HepG2 (cell line): ENCODE data around the gene HCK. TPM values are rescaled to one million over a fixed set of nuclear protein-coding genes. Genes with fewer than 3 reads are reported as not detected.
A peak's percentile ranks its signal among the peaks of the same experiment; 100 is the strongest.

Source experiments
- ARID2 ChIP-seq: sonication (generic); formaldehyde crosslinking; IDR thresholded peaks from 2 replicates; pipeline ENCODE4 v1.8.1; 2022; ENCODE audit warnings: mild to moderate bottlenecking, missing genetic modification reagents, borderline replicate concordance
- BRCA1 ChIP-seq: sonication (generic); formaldehyde crosslinking; IDR thresholded peaks from 2 replicates; pipeline ENCODE4 v1.4.0; 2020; ENCODE audit warnings: missing genetic modification reagents
- CCDC6 ChIP-seq: sonication (generic); formaldehyde crosslinking; IDR thresholded peaks from 2 replicates; pipeline ENCODE4 v1.8.1; 2022; ENCODE audit warnings: mild to moderate bottlenecking, missing genetic modification reagents, moderate library complexity
- EHMT2 ChIP-seq: fragments of 200-600 bp; sonication (generic); IDR thresholded peaks from 2 replicates; pipeline ENCODE4 v1.7.0; 2017; ENCODE audit warnings: antibody characterized with exemption, low read depth, low read length, borderline replicate concordance
- HMG20B ChIP-seq: conservative IDR thresholded peaks from 2 replicates; pipeline ENCODE4 v1.6.1; 2016; ENCODE audit warnings: missing genetic modification reagents, missing compliant biosample characterization
- IRF2 ChIP-seq: IDR thresholded peaks from 2 replicates; pipeline ENCODE4 v1.6.1; 2018; ENCODE audit warnings: missing genetic modification reagents, missing compliant biosample characterization
- ISX ChIP-seq: sonication (generic); formaldehyde crosslinking; conservative IDR thresholded peaks from 2 replicates; pipeline ENCODE4 v1.5.0; 2020; ENCODE audit warnings: missing genetic modification reagents
- KLF11 ChIP-seq: IDR thresholded peaks from 2 replicates; pipeline ENCODE4 v1.6.1; 2016; ENCODE audit warnings: missing compliant biosample characterization
- MIXL1 ChIP-seq: IDR thresholded peaks from 2 replicates; pipeline ENCODE4 v1.6.1; 2016
- MYC ChIP-seq: sonication (generic); formaldehyde crosslinking; IDR thresholded peaks from 2 replicates; pipeline ENCODE4 v1.9.0; 2021; ENCODE audit warnings: missing genetic modification reagents, borderline replicate concordance
- NFIB ChIP-seq: sonication (generic); formaldehyde crosslinking; IDR thresholded peaks from 2 replicates; pipeline ENCODE4 v1.9.0; 2021; ENCODE audit warnings: missing genetic modification reagents, mild to moderate bottlenecking, borderline replicate concordance
- RFX5 ChIP-seq: IDR thresholded peaks from 2 replicates; pipeline ENCODE4 v1.6.1; 2011; ENCODE audit warnings: low read depth, low read length, improper control_type of control experiment
- SYNCRIP ChIP-seq: fragments of 200-400 bp; formaldehyde crosslinking; IDR thresholded peaks from 2 replicates; pipeline ENCODE4 v1.6.1; 2018; ENCODE audit warnings: mild to moderate bottlenecking, low read depth, low read length; ENCODE audit not compliant: insufficient read depth
- TMF1 ChIP-seq: sonication (generic); formaldehyde crosslinking; IDR thresholded peaks from 2 replicates; pipeline ENCODE4 v1.8.1; 2022; ENCODE audit warnings: low read depth, missing genetic modification reagents
- ZBTB3 ChIP-seq: sonication (generic); formaldehyde crosslinking; IDR thresholded peaks from 2 replicates; pipeline ENCODE4 v1.4.0; 2020; ENCODE audit warnings: low read depth, mild to moderate bottlenecking, moderate library complexity, missing genetic modification reagents, borderline replicate concordance
- ZFP41 ChIP-seq: sonication (generic); formaldehyde crosslinking; IDR thresholded peaks from 2 replicates; pipeline ENCODE4 v1.4.0; 2020; ENCODE audit warnings: mild to moderate bottlenecking, missing genetic modification reagents, borderline replicate concordance
- ZNF556 ChIP-seq: sonication (generic); formaldehyde crosslinking; IDR thresholded peaks from 2 replicates; pipeline ENCODE4 v1.4.0; 2020; ENCODE audit warnings: mild to moderate bottlenecking, missing genetic modification reagents, borderline replicate concordance
- ZNF768 ChIP-seq: sonication (generic); formaldehyde crosslinking; IDR thresholded peaks from 2 replicates; pipeline ENCODE4 v1.4.0; 2020; ENCODE audit warnings: missing genetic modification reagents
- ZNF850 ChIP-seq: sonication (generic); formaldehyde crosslinking; conservative IDR thresholded peaks from 2 replicates; pipeline ENCODE4 v1.9.0; 2021; ENCODE audit warnings: mild to moderate bottlenecking, missing genetic modification reagents
- polyA plus RNA-seq, 8 experiments: library from polyadenylated mRNA; depleted of rRNA in 3 of 8; stranded (reverse) in 7 of 8; unstranded in 1 of 8; fragments of >200 nt; fragmentation: Illumina TruSeq in 4 of 8; extraction: Trizol in 4 of 8; gene quantifications; 2 replicates each; pipeline versions ENCODE4 v1.2.1 to v1.2.3, GENCODE V29; 2011 to 2016; ENCODE audit warnings: low read depth in 4 of 8, missing spikeins in 1 of 8, mixed read lengths in 1 of 8; ENCODE audit not compliant: insufficient read depth in 1 of 8
- total RNA-seq, 5 experiments: library from RNA; depleted of rRNA; stranded (reverse); fragments of >200 nt; fragmentation: Illumina TruSeq; extraction: Trizol; gene quantifications; 2 replicates each; pipeline ENCODE4 v1.2.3, GENCODE V29; 2016; ENCODE audit warnings: low read depth in 1 of 5
- TF ChIP-seq, protein P1 (sequence below): sonication (generic); formaldehyde crosslinking; IDR thresholded peaks from 2 replicates; pipeline ENCODE4 v1.8.1; 2023; ENCODE audit warnings: mild to moderate bottlenecking, inconsistent platforms, moderate library complexity, missing genetic modification reagents, borderline replicate concordance
- TF ChIP-seq, protein P2 (sequence below): sonication (generic); formaldehyde crosslinking; conservative IDR thresholded peaks from 2 replicates; pipeline ENCODE4 v1.4.0; 2020; ENCODE audit warnings: missing genetic modification reagents
- TF ChIP-seq, protein P3 (sequence below): sonication (generic); formaldehyde crosslinking; IDR thresholded peaks from 2 replicates; pipeline ENCODE4 v1.5.0; 2020; ENCODE audit warnings: missing genetic modification reagents
- TF ChIP-seq, protein P4 (sequence below): sonication (generic); formaldehyde crosslinking; IDR thresholded peaks from 2 replicates; pipeline ENCODE4 v1.9.0; 2021; ENCODE audit warnings: missing genetic modification reagents, mild to moderate bottlenecking, borderline replicate concordance
- TF ChIP-seq, protein P5 (sequence below): sonication (generic); formaldehyde crosslinking; IDR thresholded peaks from 2 replicates; pipeline ENCODE4 v1.5.0; 2020; ENCODE audit warnings: mild to moderate bottlenecking, missing genetic modification reagents

Gene HCK
- total and polyA plus RNA-seq, 2 of the 13 experiments (the other 11 are each of a cell fraction or from before 2014, with no cell fraction given) = 0.04 TPM; not detected in 1

DNA sequence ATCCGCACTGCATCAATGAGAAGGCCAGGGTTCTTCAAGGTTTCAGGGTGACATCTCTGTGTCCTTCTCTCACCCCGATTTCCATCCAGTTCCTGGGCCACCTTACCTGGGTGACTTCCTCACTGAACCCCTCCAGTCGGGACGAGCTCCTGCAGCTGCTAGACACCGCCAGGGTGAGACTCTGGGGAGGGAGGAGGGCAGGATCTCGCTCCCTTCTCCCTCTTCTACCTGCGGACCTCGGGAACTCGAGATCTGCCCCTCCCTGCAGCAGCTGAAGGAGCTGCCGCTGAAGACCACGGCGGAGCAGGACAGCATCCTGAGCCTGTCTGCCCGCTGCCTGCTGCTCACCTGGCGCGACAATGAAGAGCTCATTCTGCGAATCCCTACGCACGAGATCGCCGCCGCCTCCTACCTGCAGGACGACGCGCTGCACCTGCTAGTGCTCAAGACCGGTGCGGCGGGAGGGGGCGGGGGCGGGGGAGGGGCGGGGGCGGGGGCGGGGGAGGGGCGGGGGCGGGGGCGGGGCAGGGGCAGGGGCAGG lies 34.3 kb upstream of the HCK start (continued):
- TF ChIP-seq MIXL1 (CRISPR knock-in tag) (no peak), ZBTB3 (CRISPR knock-in tag) (no peak), IRF2 (no peak), MYC (CRISPR knock-in tag) (peak; percentile 48; the same call in 1 of the 2 replicates), RFX5 (no peak), NFIB (CRISPR knock-in tag) (no peak), SYNCRIP (no peak), ARID2 (CRISPR knock-in tag) (no peak), TMF1 (CRISPR knock-in tag) (no peak), ZNF556 (CRISPR knock-in tag) (no peak), ZNF768 (CRISPR knock-in tag) (peak; percentile 57; the same call in 1 of the 2 replicates), CCDC6 (CRISPR knock-in tag) (no peak), ISX (CRISPR knock-in tag) (no peak), KLF11 (CRISPR knock-in tag) (no peak), ZNF850 (CRISPR knock-in tag) (no peak), EHMT2 (no peak), BRCA1 (CRISPR knock-in tag) (no peak), ZFP41 (no peak), HMG20B (no peak)
- TF ChIP-seq, protein P1, sequence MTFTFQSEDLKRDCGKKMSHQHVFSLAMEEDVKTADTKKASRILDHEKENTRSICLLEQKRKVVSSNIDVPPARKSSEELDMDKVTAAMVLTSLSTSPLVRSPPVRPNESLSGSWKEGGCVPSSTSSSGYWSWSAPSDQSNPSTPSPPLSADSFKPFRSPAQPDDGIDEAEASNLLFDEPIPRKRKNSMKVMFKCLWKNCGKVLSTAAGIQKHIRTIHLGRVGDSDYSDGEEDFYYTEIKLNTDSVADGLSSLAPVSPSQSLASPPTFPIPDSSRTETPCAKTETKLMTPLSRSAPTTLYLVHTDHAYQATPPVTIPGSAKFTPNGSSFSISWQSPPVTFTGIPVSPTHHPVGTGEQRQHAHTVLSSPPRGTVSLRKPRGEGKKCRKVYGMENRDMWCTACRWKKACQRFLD (CRISPR knock-in tag) = no peak
- TF ChIP-seq, protein P2, sequence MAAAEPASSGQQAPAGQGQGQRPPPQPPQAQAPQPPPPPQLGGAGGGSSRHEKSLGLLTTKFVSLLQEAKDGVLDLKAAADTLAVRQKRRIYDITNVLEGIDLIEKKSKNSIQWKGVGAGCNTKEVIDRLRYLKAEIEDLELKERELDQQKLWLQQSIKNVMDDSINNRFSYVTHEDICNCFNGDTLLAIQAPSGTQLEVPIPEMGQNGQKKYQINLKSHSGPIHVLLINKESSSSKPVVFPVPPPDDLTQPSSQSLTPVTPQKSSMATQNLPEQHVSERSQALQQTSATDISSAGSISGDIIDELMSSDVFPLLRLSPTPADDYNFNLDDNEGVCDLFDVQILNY (CRISPR knock-in tag) = no peak
- TF ChIP-seq, protein P3, sequence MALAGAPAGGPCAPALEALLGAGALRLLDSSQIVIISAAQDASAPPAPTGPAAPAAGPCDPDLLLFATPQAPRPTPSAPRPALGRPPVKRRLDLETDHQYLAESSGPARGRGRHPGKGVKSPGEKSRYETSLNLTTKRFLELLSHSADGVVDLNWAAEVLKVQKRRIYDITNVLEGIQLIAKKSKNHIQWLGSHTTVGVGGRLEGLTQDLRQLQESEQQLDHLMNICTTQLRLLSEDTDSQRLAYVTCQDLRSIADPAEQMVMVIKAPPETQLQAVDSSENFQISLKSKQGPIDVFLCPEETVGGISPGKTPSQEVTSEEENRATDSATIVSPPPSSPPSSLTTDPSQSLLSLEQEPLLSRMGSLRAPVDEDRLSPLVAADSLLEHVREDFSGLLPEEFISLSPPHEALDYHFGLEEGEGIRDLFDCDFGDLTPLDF = no peak
- TF ChIP-seq, protein P4, sequence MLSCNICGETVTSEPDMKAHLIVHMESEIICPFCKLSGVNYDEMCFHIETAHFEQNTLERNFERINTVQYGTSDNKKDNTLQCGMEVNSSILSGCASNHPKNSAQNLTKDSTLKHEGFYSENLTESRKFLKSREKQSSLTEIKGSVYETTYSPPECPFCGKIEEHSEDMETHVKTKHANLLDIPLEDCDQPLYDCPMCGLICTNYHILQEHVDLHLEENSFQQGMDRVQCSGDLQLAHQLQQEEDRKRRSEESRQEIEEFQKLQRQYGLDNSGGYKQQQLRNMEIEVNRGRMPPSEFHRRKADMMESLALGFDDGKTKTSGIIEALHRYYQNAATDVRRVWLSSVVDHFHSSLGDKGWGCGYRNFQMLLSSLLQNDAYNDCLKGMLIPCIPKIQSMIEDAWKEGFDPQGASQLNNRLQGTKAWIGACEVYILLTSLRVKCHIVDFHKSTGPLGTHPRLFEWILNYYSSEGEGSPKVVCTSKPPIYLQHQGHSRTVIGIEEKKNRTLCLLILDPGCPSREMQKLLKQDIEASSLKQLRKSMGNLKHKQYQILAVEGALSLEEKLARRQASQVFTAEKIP (CRISPR knock-in tag) = no peak
- TF ChIP-seq, protein P5, sequence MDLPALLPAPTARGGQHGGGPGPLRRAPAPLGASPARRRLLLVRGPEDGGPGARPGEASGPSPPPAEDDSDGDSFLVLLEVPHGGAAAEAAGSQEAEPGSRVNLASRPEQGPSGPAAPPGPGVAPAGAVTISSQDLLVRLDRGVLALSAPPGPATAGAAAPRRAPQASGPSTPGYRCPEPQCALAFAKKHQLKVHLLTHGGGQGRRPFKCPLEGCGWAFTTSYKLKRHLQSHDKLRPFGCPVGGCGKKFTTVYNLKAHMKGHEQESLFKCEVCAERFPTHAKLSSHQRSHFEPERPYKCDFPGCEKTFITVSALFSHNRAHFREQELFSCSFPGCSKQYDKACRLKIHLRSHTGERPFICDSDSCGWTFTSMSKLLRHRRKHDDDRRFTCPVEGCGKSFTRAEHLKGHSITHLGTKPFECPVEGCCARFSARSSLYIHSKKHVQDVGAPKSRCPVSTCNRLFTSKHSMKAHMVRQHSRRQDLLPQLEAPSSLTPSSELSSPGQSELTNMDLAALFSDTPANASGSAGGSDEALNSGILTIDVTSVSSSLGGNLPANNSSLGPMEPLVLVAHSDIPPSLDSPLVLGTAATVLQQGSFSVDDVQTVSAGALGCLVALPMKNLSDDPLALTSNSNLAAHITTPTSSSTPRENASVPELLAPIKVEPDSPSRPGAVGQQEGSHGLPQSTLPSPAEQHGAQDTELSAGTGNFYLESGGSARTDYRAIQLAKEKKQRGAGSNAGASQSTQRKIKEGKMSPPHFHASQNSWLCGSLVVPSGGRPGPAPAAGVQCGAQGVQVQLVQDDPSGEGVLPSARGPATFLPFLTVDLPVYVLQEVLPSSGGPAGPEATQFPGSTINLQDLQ (CRISPR knock-in tag) = no peak
